Kasumi-1 (cell line): ENCODE data around the gene YWHAB.

Experiments
- DNase-seq, 2 experiments: peaks; one replicate each; lab custom pipeline; 2025; lab: John Stamatoyannopoulos, UW

The YWHAB gene

DNA sequence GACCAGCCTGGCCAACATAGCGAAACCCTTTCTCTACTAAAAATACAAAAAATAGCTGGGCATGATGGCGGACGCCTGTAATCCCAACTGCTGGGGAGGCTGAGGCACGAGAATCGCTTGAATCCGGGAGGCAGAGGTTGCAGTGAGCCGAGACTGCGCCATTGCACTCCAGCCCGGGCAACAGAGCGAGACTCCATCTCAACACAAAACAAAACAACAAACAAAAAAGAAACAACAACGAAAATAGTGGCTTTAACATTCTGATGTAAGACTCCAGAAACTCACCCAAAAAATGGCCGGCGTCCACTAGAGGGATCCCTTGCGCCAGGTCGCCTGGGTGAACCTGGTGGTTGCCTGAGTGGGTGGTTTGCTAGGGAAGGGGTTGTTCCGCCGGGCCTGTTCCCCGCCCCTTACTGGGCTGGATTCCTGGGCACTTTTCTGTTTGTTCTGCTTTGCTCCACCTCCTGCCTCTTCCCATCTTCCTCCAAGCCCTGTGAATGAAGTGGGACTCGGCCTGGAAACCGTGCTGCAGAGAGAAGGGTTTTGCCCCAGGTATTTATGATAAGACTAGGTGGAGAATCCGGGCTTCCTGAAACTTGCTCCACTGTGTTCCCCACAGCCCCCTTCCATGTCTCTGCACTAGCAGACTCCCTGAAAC lies 25.9 kb downstream of the YWHAB start:
- DNase-seq, result peak; percentile 55 to 56

GRCh38 chr20:44912189-44912588 lies 26.7 kb downstream of the YWHAB start:
- DNase-seq, result no peak

DNA sequence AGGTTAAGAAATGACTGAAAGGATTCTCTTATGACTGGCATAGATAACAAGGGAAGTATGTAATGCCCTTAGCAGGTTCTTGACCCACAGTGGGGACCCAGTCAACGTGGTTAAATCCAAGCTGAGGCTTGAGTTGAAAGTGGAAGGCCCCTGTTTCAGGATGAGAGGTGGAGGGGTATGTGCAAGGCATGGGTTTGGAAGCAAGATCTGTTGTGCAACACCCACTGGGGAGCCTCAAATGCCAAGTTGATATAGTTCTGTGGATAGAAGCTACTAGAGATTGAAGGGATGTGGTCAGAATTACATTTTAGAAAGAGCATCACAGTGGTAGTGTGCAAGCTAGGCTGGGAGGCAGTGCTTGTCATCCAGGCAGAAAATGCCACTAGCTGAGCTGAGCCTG lies 29.4 kb downstream of the YWHAB start:
- DNase-seq, result no peak

- no peak for DNase-seq
Observed at GRCh38 chr20:44916586-44916985, 31.1 kb downstream of the YWHAB start.

DNA sequence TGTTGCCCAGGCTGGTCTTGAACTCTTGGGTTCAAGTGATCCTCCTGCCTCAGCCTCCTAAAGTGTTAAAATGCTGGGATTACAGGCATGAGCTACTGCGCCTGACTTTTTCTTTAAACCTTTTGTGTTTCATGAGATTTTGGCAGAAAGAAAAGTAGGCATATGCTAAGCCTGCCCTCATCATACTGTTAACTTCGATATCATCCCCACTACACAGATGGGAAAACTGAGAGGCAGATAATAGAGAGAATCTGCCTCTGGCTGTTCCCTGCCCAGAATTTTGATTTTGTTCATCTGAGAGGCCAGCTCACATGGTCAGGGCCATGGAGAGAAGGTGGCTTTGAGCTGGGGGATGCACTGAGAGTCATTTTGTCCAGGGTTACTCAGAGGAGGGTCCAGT lies 31.9 kb downstream of the YWHAB start:
- no peak for DNase-seq

DNA sequence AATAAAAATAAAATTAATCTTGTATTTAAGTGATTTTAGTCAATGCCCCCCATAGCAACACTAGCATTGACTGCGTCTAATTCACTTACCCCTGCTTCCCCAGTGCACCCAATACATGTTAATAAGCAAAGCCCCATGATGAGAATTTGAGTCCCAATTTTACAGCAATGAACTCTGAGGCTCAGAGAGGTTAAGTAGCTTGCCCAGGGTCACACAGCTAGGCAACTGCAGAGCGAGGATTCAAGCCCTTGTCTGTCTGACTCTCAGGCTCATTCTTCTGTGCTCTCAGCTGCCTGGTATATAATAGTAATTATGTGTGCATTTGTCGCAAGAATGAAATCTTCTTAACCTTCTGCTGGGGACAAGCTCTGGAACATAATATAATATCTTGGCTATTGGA lies 32.8 kb downstream of the YWHAB start:
- DNase-seq, result no peak

GRCh38 chr20:44918761-44919160 lies 33.3 kb downstream of the YWHAB start:
- no peak for DNase-seq

DNA sequence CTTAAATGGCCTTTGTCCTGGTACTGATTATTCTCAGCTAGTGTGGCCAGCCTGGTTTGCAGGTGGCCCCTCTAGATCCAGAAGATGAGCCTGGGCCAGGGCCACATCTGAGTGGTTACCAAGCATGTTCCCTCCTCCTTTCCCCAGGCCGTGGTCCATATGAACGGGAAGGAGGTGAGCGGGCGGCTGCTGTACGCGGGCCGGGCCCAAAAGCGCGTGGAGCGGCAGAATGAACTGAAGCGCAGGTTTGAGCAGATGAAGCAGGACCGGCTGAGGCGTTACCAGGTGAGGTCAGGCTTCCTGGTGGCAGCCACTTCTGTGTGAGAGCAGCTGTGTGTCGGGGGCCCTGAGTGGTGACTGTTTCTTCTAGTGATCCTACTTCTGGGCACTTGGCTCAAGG lies 35.9 kb downstream of the YWHAB start:
- no peak for DNase-seq

DNA sequence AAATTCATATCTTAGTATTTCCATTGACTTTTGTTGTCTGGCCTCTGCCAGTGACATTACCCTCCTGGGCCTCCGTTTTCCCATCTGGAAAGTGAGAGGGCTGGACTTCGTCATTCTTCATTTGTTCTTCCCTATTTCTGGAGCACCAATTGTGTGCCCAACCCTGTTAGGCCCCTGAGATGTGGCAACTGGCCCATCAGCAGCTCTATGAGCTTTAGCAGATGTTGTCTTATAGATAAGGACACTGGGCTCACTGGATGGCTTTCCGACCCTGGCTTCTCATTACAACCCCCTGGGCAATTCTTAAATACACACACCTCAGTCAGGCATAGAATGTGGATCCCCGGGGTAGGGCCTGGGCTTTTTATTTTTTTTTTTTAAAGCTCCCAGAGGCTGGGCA lies 39.0 kb downstream of the YWHAB start:
- no peak for DNase-seq

DNA sequence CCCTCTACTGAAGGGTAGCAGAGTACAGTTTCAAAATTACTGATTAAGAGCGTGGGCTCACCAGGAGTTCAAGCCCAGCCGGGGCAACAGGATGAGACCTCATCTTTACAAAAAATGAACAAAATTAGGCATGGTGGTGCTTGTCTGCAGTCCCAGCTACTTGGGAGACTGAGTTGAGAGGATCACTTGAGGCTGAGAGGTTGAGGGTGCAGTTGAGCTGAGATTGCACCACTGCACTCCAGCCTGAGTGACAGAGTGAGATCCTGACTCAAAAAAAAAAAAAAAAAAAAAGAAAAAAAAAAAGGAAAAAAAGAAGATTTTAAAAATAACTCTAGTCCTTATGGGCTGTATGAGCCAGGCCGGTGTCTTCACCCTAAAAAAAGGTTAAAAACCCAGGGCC lies 43.1 kb downstream of the YWHAB start:
- DNase-seq, result no peak

- no peak for DNase-seq
Observed at GRCh38 chr20:44930517-44931168, 45.1 kb downstream of the YWHAB start.

GRCh38 chr20:44931911-44932310 lies 46.4 kb downstream of the YWHAB start:
- no peak for DNase-seq

GRCh38 chr20:44932916-44933315 lies 47.4 kb downstream of the YWHAB start:
- DNase-seq, result no peak

DNA sequence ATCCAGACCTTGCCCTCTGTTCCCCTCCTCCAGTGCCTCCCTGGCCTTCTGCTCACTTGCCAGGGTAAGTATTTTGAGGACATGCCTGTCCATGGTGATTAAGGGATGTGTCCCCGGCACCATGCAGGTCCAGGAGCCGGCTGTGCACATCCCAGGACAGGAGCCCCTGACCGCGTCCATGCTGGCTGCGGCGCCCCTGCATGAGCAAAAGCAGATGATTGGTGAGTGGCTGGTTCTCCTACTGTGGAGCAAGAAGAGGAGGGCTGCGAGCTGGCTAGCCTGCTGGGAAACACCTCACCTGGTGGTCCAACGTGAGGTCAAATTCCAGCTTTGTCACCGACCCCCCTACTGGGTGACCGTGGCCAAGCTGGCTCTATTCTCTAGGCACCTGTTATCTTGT lies 51.0 kb downstream of the YWHAB start:
- DNase-seq, result no peak

- DNase-seq, result no peak
Observed at GRCh38 chr20:44938637-44939036, 53.1 kb downstream of the YWHAB start.

DNA sequence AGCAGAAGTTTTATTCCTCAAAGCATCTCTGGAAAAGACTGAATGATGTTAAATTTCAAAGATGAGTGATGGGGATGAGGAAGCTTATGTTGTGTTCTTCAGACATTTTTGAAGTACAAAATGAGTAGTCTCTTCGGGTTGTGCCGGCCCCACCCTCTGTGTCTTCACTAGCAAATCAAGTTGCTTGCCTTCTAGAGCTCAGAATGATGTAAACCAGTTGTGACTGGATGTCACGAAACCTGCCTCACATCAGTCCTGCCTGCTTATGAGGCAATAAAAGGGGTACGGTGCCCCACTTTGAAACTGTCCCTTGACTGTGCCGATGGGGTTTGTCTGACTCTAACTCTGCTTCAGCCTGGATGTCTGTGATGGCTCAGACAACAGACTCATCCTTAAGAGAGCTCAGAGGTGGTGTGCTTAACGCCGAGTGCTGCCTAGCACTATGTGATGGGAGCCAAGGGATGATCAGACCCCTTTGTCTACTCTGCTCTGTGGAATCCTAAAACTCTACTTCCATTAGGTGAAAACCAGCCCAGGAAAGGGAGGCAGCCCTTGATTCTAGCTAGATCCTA lies 55.7 kb downstream of the YWHAB start:
- no peak for DNase-seq

DNA sequence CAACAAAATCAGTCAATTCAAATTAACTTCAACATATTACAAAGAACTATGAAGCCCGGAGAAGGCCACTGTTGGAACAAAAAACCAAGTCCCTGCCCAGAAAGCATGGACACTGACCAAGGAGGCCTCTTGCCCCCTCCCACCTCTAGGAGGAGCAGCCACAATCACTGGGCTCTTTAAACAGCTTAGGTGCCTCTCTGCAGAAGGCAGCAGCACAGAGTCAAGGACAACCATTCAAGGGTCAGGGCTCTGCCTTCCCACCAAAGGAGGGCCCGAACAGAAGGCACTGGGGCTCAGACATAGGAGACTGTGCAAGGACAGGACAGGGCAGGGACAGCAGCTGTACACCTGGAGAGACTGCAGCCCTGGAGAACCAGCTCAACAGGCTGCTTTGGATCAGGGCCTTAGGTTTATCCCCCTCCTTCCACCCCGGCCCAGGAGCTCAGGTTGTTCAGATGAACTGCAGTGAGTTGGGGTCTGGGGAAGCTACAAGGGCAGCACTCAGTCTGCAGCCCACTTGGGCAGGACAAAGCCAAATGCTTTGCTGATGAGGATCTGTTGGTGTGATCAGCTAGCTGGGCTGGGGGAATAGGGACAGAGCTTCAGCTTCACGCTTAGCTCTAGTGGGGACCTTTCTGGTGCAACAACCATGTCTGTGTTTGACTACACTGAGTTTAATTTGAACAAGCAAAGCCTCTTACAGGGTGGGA lies 56.9 kb downstream of the YWHAB start:
- DNase-seq, result no peak

DNA sequence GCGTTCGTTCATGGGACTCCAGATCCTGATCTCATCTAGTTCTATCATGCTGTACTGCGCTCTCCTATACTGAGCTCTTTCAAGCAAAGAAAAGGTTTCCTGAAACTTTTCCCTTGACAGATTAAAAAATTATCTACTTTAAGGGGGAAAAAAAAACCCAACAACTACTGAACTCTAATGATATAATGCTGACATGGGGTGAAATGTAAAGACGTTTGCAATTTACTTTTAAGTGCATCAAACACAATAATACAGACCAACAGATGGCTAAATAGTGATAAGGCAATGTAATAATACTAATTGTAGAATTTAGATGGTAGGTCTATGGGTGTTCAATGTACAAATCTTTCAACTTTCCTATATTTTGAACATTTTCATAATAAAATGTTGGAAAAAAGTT lies 58.3 kb downstream of the YWHAB start:
- no peak for DNase-seq

- DNase-seq, result no peak
Observed at GRCh38 chr20:44945261-44945660, 59.8 kb downstream of the YWHAB start.

- no peak for DNase-seq
Observed at GRCh38 chr20:44946271-44946852, 60.9 kb downstream of the YWHAB start.

DNA sequence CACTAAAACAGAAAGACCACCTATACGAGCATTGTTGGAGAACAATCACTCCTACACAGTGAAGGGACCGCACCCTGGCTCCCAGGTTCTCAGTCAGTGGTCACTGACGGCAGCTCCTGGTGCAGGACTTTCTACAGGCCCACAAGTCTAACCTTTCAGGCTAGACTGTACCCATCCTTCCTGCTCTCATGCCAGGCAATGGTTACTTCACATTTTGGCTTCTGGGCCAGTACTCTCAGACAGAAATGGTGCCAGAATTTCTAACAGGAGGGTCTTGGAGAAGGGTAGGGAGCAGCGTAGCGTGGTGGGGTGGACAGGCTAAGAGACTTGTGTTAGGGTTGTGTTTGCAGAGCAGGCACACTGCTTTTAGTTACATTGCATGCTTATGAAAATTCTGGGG lies 62.6 kb downstream of the YWHAB start:
- no peak for DNase-seq

DNA sequence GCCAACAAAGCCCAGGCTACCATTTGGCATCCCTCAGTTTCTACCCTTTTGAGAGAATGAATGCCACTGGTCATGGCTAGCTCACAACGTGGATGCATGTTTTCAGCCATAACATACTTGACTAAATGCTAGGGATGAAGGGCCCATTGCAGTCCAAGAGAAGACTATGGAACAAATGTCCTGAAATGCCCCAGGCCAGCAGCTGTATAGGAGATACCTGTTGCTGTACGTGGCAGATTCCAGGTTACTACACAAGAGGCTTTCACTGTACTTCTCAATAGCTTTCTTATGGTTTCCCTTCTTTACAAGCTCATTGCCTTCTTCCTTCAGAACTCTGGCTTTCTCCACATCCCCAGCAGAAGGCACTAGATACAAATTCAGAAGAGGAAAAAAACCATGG lies 63.0 kb downstream of the YWHAB start:
- no peak for DNase-seq

GRCh38 chr20:44950368-44950767 lies 64.9 kb downstream of the YWHAB start:
- DNase-seq, result no peak
